ENCODE measurements around the gene IGF2R.
"Not testable (repeated sequence)": the region's sequence is repeated elsewhere in the genome, so short reads cannot be mapped to it uniquely, and the experiment has no call there.

The IGF2R gene

DNA sequence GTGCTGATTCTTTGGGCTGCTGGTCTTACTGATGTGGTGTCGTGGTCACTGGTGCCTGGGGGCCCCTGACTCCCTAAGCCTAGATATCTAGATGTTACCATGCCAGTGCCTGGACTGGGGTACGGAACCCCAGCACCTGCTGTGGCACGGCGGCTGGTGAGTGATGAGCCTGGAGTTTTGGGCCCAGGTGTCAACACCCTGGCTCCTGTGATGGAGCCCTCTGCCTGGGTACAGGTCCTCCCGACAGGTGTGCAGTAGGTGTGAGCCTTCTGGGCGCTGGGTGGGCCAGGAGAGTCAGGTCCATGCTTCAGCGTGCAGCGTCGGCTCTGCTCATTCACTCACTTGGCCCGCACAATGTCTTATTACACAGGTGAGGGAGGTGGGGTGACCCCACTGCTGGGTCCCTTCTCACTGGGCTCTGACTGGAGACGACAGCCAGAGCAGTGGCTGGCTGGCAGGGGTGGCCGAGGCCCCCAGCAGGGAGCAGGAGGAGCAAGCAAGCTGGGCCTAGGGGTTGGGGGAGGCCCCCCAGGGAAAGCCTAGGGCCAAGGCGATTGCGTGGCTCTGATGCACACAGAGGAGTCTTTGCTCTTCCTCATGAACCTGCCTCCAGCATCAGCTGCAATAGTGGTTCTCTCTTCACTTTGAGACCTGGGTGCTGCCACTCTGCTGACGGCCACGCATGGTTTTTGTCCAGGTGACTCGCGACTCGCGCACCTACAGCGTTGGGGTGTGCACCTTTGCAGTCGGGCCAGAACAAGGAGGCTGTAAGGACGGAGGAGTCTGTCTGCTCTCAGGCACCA is 110.2 kb downstream of the IGF2R start:
- DNase-seq: no peak

DNA sequence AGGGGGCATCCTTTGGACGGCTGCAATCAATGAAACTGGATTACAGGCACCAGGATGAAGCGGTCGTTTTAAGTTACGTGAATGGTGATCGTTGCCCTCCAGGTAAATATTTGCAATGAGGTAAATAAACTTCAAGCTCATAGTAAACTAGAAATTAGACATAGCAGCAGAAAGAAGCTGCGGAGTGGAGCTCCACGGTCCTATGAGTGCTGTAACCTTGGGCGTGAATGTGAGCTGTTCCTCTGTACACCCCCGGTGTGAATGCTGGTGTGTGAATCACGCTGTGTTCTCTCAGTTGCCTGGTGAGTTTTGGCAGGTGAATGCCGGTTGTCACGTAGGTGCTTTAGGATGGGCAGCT is 110.8 kb downstream of the IGF2R start:
- no peak for DNase-seq

DNA sequence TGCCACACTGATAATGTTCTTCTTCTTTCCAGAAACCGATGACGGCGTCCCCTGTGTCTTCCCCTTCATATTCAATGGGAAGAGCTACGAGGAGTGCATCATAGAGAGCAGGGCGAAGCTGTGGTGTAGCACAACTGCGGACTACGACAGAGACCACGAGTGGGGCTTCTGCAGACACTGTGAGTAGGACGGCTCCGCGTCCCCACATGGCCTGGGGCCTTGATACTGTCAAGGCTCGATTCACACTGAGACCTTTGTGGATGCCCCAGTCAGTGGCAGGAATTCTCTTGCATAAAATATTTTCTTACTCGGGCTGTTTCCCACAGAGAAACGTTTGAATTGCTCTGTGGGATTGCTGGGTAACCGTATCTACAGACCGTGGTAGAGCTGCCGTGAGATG is 111.2 kb downstream of the IGF2R start:
- DNase-seq: no peak

DNA sequence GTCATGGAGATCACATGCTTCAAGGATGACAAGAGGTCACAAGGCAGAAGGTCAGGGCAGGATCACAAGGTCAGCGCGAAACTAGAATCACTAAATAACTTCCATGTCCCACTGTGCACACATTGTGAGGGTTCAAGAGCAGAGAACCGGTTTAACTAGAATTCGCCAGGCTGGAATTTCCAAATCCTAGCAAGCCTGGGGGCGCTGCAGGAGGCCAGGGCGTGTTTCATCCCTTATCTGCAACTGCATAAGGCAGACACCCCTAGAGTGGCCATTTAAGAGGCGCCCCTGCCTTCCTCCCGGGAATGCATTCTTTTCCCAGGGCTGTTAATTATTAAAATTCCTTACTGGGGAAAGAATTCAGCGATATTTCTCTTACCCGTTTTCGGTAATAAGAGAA is 112.5 kb downstream of the IGF2R start:
- no peak for DNase-seq

DNA sequence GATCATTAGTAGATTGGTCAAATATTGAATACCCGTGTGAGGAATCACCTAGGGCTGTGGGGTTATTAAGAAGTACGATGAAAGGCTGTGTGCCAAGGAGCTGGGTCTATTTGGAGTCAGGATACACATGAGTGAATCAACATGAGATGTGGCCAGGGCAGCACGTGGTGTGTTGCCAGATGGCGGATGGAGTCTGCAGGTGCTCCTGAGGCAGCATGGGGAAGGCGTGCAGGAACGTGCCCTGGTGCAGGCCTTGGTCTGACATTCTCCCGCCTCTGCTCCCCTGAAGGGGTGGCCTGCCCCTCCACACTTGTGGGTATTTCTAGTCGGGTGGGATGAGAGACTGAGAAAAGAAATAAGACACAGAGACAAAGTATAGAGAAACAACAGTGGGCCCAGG is 113.7 kb downstream of the IGF2R start:
- DNase-seq: no peak

DNA sequence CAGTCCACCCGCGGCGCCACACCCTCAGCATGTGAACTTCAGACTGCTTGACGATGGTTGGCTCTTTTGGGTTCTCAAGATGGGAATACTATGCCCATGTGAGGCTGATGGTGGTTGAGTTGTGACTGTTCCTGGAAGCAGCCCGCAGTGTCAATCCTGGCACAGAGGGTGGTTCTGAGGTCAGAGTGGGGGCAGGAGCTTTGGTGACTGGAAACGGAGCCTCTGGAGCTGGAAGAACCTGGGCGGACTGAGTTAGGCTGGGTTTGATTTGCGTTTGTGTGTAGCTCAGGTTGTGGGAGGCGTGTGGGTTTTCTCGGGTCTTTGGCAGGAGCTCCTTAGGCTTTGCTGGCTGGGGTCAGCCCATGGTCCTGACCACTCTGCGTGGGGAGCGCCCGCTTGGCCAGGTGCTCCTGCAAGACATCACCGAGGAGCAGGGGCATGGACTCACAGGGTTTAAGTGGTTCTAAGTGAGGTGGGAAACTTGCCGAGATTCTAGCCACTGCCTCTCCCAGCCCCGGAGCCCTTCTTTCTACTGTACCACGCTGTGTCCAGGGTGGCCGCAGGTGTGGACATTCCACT is 115.4 kb downstream of the IGF2R start:
- DNase-seq: no peak

DNA sequence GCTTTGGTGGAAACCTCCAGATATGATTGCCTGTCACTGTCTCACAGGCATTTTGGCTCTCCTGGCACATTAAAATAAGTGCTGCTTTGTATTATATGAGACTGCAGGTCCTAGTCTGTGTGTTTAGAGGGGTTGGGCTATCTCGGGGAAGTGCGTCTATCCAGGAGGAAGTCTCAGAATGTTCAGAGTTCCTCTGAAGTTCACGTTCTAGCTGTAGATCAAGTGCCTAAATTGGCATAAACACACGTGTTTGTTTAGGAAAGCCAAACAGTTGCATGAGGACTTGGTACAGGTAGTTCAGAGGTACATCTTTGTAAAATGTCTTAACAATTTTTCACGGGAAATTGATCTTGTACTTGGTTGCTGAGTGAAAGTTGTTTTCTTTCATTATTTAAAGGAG is 116.3 kb downstream of the IGF2R start:
- DNase-seq: no peak

DNA sequence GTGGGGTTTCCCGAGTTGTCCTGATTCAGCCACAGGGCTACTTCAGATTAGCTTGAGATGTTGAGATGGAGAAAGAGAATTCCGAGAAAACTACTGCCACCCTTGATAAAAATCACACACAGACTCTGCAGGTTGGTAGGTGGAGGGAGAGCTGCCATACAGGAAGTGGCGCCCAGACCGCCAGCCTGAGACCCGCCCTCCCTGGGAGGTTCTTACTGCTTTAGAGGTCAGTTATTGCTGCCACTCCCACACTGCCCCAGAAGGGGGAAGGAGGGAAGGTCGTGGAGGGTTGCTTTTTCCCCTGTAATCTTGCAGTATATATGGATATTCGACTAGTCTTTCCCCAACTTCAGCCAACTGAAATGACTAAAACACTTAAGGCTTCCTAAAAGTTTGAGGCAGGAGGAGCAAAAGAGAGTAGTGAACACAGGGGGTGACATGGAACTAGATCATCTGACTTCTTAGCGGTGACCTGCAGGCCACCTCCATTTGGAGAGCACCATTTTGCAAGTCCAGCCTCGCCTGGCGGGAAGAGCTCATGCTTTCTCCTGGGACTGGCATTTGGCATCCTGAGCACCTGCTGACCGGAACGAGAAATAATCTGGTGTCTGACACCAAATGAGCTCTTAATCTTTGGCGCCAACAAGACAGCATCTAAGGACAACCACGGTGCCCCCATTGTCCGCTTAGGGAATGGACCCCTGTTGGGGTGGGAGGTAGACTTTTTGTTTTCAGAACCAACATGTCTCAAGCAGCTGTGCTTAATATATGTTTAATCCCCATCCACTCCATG is 117.0 kb downstream of the IGF2R start:
- no peak for DNase-seq

DNA sequence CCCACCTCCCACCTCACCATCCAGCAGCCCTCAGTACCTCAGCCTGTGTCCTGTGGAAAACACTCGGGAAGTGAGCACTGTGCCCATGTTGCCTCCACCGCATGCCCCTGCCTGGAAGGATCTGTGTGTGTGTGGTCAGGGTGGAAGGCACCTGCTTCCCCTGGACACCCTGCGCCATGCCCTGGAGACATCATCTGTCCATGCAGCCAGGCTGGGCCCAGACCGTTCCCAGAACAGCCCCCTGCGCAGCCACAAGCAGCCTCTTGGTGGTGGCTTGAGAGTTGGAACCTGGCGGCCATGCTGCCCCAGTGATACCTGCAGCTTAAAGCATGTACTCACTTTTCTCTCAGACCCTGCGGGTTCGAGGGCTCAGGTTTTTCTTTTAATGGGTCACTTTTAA is 117.9 kb downstream of the IGF2R start:
- no peak for DNase-seq

DNA sequence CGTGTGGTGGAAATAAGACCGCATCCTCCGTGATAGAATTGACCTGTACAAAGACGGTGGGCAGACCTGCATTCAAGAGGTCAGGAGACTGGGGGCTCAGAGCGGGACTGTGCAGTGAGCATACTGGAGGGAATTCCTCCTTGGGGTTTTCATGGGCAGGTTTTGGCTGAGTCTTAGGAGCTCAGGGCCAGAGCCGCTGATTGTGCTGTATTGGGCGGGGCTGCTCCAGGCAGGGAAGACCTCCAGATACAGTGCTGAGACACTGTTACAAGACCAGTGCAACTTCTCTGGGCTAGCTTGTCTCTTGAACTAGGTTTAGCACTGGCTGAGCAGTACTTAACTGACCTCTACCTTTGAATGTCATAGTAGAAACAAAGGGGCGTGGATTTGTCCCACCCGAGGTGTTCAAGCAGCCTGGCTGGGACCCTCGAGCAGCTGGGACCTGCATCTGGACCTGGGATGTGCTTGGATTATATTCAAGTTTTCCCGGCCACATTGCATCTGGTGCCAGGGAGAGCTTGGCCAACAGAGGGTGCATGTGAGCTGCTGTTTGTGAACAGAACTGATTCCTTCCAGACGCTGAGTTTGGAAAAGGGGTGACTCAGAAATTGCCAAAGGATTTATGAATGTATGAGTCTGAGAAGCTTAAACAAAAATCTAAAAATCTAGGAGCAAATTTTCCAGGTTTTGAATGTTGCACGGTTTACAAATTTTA is 119.3 kb downstream of the IGF2R start:
- no peak for DNase-seq

DNA sequence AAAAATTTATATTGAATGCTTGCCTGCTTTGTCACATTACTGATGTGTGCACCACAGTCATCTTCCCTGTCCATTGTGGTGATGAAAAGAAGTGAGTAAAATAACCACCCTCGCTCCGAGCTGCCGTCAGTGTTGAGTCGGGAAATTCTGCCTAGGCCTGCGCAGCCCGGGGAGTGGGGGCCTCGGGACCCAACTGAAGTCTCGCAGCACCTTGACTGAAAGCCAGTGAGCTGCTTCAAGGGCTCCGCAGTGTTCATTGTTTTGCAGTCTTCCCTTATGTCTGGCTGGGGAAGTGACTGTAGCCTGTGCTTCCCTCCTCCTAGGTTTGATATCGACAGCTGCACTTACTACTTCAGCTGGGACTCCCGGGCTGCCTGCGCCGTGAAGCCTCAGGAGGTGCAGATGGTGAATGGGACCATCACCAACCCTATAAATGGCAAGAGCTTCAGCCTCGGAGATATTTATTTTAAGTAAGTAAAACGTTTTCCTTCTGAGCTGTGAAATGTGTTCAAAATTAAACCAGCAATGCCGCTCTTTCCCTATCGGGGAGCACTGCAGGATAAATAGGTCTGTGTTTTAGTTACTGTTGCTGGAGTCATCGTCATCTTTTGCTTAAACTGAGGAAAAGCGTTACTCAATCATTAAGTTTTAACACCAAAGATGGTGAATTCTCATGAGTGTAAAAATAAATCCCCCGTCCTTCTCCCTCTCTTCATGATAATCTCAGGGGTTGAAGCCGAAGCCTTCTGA is 120.1 kb downstream of the IGF2R start:
- no peak for DNase-seq

DNA sequence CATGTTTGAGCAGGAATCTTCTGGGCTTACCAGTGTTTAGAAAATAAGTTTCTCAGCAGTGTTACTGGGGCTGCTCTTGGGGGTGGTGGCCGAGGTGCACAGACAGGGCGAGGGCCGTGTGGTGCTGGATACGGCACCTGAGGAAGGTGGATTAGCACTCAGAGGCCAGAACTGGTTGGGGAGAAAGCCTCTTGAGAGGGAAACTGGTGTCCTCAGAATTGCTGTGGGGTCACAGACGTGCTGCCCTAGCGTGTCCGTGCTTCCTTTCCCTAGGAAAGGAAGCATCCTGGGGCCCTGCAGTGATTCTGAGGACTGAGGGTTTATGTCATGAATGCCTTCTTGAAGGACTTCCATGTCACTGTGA is 120.6 kb downstream of the IGF2R start:
- no peak for DNase-seq

DNA sequence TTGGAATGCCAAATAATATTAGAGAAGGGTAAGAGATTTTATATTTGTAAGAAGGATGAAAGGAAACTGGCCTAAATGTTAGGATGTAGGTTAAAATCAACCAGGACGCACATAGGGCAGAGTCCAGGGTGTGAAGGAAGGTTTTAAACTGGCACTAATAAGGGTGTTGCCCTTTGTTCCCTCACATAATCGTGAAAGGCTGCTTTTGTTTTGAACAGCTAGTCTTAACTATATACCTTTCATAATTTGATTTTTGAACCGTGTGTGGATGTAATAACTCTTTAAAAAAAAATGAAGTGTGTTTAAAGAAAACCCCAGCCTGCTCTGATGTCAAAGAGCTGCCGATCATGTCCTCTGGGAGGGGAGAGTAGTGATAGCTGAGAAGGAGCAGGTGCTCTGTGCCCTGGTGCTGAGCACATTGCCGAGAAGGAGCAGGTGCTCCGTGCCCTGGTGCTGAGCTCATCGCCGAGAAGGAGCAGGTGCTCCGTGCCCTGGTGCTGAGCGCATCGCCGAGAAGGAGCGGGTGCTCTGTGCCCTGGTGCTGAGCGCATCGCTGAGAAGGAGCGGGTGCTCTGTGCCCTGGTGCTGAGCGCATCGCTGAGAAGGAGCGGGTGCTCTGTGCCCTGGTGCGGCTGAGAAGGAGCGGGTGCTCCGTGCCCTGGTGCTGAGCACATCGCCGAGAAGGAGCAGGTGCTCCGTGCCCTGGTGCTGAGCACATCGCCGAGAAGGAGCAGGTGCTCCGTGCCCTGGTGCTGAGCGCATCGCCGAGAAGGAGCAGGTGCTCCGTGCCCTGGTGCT is 121.8 kb downstream of the IGF2R start:
- DNase-seq: not testable (repeated sequence)

DNA sequence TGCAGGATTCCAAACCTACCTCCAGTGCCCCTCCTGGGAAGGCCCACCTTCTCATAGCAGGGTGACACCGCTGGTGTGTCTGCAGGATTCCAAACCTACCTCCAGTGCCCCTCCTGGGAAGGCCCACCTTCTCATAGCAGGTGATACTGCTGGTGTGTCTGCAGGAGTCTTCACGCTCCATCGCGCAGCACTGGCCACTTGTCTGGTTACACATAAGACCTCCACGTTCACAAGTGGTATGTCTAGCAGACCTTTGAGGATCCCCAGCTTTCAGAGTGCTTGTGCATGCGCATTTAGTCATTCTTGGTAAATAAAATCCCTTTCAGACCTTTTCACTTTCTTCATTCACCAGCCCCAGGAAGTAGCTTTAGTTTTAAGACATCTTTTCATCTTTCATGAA is 123.3 kb downstream of the IGF2R start:
- DNase-seq: not testable (repeated sequence)

DNA sequence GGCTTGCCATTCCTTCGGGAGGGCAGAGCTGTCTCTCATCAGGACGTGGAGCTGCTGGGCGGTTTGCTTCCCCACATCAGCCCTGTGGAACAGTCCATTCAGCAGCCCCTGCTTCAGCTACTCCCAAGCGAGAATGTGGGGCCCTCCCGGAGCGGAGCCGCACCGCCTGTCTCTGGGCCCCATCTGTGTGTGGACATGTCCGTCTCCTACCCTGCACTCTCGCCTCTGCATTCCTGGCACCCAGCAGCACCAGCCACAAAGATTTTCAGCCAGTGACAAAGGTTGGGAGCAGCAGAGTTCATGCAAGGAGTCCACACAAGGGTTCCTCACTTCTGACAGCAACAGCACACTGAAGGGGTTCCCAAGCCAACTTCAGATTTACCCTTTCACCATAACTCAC is 123.7 kb downstream of the IGF2R start:
- no peak for DNase-seq

DNA sequence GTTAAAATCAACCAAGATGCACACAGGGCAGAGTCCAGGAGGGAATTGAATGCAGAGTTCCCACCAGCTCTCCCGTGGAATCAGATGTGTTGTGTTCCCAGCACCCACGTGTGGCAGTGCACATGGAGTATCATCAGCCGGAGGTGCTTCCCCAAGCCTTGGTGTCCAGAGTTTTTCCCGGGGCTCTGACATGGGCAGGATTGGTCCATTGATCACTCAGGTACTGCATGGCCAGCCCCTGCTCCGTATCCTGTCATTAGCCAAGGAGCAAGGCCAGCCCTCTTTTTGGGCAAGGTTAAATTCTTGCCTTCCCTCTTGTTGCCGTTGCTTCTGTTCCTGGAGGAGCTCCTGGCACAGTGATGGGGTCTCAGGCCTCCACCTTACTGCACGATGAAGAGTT is 124.2 kb downstream of the IGF2R start:
- no peak for DNase-seq

DNA sequence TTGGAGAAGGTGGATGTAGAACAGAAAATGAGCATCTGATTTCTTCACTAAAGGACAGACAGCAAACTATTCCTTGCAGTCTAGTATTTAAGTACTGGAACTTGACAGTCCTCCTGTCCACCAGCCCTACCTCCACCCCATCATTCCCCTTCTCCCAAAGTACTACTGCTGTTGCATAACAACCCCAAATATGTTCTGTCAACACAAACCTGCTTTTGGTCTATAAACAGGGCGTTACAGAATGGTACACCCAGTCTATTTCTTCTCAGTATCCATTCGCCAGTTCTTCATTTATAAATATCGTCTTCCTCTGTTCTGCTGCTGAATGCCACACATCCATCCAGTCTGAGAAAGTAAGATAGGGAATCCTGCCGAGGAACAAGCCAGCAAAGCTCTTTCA is 125.1 kb downstream of the IGF2R start:
- no peak for DNase-seq

DNA sequence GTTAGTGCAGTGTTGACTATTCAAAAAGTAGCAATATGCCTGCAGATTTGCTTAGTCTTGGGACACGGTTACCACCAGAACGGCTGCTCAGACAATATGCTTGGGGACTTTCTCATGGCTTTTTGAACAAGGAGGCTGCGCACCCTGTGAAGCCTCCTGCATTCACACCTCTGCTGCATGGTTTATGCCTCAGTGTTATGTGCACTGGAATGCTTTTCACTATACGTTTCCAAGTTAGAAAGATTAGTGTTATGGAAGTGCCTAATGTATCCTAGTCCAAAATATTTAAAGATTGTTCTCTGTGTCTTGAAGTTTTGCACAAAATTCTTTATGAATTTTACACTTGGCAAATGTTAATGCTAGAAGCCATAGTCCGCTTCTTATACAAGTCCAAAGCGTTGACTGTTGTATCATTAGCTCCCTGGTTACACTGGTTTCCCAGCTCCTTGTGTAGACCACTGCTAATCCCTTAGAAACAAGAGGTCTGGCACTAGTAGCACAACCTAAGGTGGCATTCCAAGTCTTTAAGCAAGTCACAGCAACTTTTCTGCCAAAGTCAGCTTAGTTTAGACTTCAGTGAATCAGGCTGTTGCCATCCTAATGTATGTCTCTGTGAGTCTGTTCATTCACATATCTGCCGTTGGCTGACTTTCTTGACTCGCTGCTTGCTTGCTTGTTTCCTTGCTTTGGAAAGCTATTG is 126.4 kb downstream of the IGF2R start:
- DNase-seq: no peak

DNA sequence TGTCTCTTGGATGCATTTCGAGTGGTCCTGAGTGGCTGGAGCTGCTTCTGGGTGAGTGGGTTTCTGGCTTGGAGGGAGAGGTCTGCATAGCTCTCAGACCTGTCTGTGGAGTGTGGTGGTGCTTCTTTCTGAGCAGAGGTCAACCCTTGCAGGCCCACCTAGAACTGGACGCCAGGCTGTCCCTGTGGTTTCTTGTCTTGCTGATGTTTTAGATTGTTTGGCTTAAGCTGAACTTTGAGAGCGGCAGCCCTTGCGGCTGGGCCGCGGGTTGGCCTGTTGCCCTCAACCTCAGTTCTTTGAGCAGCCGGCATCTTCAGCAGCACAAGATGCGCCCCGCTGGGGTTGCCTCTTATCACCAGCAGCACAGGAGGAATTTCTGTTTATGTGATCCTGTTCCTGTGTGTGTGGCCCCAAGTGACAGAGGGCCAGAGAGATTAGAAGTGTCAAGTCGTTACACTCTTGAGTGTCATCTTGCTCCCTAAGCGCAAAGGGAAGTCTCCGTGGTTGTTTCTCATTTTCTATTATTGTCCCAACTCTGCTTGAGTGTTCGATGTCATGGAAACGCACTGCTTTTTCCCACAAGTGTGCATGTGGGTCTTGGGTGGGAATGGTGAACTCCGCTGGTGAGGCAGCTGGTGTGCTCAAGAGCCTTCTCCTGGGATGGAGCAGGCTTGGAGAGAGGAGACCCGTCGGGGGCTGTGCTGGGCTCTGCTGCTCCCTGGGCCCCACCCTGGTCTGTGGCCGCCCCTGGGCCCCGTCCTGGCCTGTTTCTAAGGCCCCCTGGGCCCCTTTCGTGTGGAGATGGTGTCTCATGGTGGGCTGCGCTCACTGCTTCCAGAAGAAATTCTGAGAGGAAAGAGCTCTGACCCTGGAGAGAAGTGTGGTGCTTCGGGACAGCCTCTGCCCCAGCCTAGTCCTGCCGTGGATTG is 132.7 kb downstream of the IGF2R start:
- no peak for DNase-seq

DNA sequence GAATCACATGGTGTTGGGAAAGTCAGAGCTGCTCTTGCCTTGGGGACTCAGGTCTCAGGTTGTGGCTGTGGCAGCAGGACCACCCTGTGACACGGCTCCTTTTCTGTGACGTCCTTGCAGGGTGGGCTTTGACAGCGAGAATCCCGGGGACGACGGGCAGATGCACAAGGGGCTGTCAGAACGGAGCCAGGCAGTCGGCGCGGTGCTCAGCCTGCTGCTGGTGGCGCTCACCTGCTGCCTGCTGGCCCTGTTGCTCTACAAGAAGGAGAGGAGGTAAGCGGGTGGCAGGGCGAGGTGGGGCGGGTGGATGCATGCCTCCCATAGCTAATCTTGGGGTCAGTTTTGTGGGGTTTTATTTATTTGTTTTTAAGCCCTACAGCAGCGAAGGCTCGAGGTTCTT is 133.5 kb downstream of the IGF2R start:
- DNase-seq: no peak
